Stimulated activated CD8-positive, alpha-beta memory T cell treated with anti-CD3 and anti-CD28 coated beads, Interleukin-12 subunit alpha, Interleukin-12 subunit beta, amount 100 ng/mL, for 4 hours (primary cell): ENCODE results near the gene C9orf152.

ENCODE experiments used
- DNase-seq: peaks from one replicate; pipeline ENCODE4 v3.0.0-alpha.2; 2020; ENCODE audit warnings: low read depth

The C9orf152 gene

GRCh38 chr9:110180511-110181434 is 27.2 kb downstream of the C9orf152 start:
- no peak for DNase-seq

- no peak for DNase-seq
These were observed 28.2 kb downstream of the C9orf152 start for GRCh38 chr9:110179734-110180133.

GRCh38 chr9:110178281-110178680 is 29.7 kb downstream of the C9orf152 start:
- no peak for DNase-seq

- no peak for DNase-seq
These were observed 32.5 kb downstream of the C9orf152 start for GRCh38 chr9:110175275-110175968.

- no peak for DNase-seq
These were observed 34.7 kb downstream of the C9orf152 start for GRCh38 chr9:110173322-110173642.

GRCh38 chr9:110170357-110171257 is 37.4 kb downstream of the C9orf152 start:
- no peak for DNase-seq

- DNase-seq: no peak
These were observed 39.5 kb downstream of the C9orf152 start for GRCh38 chr9:110168486-110168885.

GRCh38 chr9:110161940-110162339 is 46.0 kb downstream of the C9orf152 start:
- DNase-seq: no peak

- DNase-seq: no peak
These were observed 47.3 kb downstream of the C9orf152 start for GRCh38 chr9:110160685-110161084.

GRCh38 chr9:110160123-110160522 is 47.8 kb downstream of the C9orf152 start:
- no peak for DNase-seq

GRCh38 chr9:110157823-110158664 is 49.9 kb downstream of the C9orf152 start:
- no peak for DNase-seq

- no peak for DNase-seq
These were observed 51.1 kb downstream of the C9orf152 start for GRCh38 chr9:110156902-110157301.

GRCh38 chr9:110156416-110156815 is 51.5 kb downstream of the C9orf152 start:
- DNase-seq: no peak

- no peak for DNase-seq
These were observed 52.2 kb downstream of the C9orf152 start for GRCh38 chr9:110155751-110156150.

- DNase-seq: no peak
These were observed 54.5 kb downstream of the C9orf152 start for GRCh38 chr9:110153431-110153830.

- no peak for DNase-seq
These were observed 55.1 kb downstream of the C9orf152 start for GRCh38 chr9:110152704-110153374.
